22Rv1 (cell line): Measurements from ENCODE around the gene IL1R2.
"Not testable (repeated sequence)": the region's sequence is repeated elsewhere in the genome, so short reads cannot be mapped to it uniquely, and the experiment has no call there.

ENCODE experiments used
- H3K27ac ChIP-seq: fragments of 450-650 bp; 2 replicates; pipeline ENCODE4 v1.5.1; 2017
- ZFX ChIP-seq: fragments of 450-650 bp; IDR thresholded peaks from 2 replicates; pipeline ENCODE4 v1.6.1; 2017; ENCODE audit warnings: antibody characterized with exemption, borderline replicate concordance
- TF ChIP-seq, protein P1 (sequence below): fragments of 450-650 bp; IDR thresholded peaks from 2 replicates; pipeline ENCODE4 v1.5.1; 2017; ENCODE audit warnings: mild to moderate bottlenecking

IL1R2 gene

DNA sequence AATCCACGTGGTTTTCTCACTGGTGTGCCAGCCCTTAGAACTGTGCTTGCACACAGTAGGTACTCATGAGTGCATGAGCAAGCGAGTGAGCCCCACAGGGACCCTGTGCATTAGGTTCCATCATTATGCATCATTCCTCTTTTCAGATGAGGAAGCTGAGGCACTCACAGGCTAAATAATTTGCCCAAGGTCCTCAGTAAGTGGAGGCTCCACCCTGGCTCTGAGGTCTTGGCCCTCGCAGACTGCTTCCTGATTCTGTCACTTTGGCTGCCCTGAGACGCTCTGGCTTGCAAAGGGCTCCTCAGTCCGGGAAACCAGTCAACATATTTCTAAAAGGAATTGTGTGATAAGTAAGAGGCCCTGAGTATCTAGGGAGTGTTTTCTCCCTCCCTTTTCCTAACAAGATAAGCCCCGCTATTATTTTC lies 71.7 kb downstream of the IL1R2 start:
- no peak overlapping the region for H3K27ac ChIP-seq
- TF ChIP-seq, protein P1, sequence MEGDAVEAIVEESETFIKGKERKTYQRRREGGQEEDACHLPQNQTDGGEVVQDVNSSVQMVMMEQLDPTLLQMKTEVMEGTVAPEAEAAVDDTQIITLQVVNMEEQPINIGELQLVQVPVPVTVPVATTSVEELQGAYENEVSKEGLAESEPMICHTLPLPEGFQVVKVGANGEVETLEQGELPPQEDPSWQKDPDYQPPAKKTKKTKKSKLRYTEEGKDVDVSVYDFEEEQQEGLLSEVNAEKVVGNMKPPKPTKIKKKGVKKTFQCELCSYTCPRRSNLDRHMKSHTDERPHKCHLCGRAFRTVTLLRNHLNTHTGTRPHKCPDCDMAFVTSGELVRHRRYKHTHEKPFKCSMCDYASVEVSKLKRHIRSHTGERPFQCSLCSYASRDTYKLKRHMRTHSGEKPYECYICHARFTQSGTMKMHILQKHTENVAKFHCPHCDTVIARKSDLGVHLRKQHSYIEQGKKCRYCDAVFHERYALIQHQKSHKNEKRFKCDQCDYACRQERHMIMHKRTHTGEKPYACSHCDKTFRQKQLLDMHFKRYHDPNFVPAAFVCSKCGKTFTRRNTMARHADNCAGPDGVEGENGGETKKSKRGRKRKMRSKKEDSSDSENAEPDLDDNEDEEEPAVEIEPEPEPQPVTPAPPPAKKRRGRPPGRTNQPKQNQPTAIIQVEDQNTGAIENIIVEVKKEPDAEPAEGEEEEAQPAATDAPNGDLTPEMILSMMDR = no peak
- TF ChIP-seq ZFX = no peak

DNA sequence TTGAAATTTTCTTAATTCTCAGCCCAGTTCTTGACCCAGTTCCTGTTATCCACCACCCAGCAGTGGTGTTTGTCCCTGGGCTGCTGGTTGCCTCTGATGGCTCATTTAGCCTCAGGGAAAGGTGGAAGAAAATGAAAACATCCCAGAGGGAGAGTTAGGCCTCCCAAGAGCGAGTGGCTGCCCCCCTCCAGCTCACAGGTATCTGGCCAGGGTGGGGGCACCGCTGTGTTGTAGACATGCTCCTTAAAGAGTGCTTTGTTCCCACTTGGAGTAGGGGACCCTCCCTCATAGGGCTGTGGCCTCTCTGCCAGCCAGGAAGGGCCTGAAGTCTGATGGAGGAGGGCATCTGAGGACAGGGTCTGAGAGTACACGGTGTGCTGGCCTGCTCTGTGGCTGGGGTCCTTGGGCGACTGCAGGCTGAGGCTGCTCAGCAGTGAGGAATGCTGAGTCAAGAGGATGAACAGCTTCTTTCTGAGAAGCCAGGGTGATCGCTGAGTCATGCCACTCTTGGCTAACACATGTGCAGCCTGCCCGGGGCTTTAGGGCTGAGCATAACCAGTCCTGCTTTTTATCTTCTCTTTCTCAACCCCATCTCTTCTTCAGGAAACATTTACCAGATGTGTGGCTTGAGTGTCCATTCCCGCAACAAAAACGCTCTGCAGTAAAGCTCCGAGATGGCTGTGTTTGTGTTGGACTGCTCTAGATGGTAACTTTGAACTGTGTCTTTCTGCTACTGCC lies 72.3 kb downstream of the IL1R2 start:
- TF ChIP-seq, protein P1 = no peak
- TF ChIP-seq ZFX = no peak
- H3K27ac ChIP-seq = no peak overlapping the region

- H3K27ac ChIP-seq = no peak overlapping the region
- TF ChIP-seq ZFX = no peak
- TF ChIP-seq, protein P1 = no peak
Measured at GRCh38 chr2:102064679-102065674, 73.2 kb downstream of the IL1R2 start.

- H3K27ac ChIP-seq = no peak overlapping the region
- no peak for TF ChIP-seq ZFX
- TF ChIP-seq, protein P1 = no peak
Measured at GRCh38 chr2:102065675-102066252, 74.0 kb downstream of the IL1R2 start.

GRCh38 chr2:102066554-102066953 lies 74.8 kb downstream of the IL1R2 start:
- no peak for TF ChIP-seq ZFX
- TF ChIP-seq, protein P1 = no peak
- no peak overlapping the region for H3K27ac ChIP-seq

GRCh38 chr2:102068126-102068525 lies 76.4 kb downstream of the IL1R2 start:
- not testable (repeated sequence) for H3K27ac ChIP-seq

- no peak overlapping the region for H3K27ac ChIP-seq
- TF ChIP-seq, protein P1 = no peak
- TF ChIP-seq ZFX = no peak
Measured at GRCh38 chr2:102069311-102069974, 77.7 kb downstream of the IL1R2 start.
